ENCODE measurements around the gene USP3. TPM values are rescaled to one million over a fixed set of nuclear protein-coding genes. Genes with fewer than 3 reads are reported as not detected.

USP3 gene
- total RNA-seq, result 13.7 TPM
- long read RNA-seq, transcript USP3-202 (15 exons, 2,333 nt), result major isoform, 6 of 10 reads
- long read RNA-seq, partial matches to known transcripts, result 0 of 10 reads
- long read RNA-seq, other reads (novel, unspliced or antisense), result 3 of 10 reads

GRCh38 chr15:63504247-63504978, at the start of gene USP3:
USP3 (plus strand) TSS chr15:63504593; CDS start chr15:63504740, 147 bp downstream.
- ATAC-seq (peak; percentile 93), DNase-seq (ENCODE audit: missing footprints) (peak; percentile 98)
- intact Hi-C loops (cut with DNase I), result loop anchor here (1.0 kb wide), 1 partner anchor 95 kb away; no protein-coding TSS in a partner anchor

GRCh38 chr15:63456258-63456657, 48.1 kb upstream of the USP3 start:
- intact Hi-C loops (cut with DNase I), result no loop called here
- peak; percentile 39 for ATAC-seq

GRCh38 chr15:63457379-63457778, 47.0 kb upstream of the USP3 start:
- intact Hi-C loops (cut with DNase I), result no loop called here
- DNase-seq (ENCODE audit: missing footprints) (no peak), ATAC-seq (no peak)

More at GRCh38 chr15:63456258-63456657, 48.1 kb upstream of the USP3 start:
- DNase-seq (ENCODE audit: missing footprints), result no peak

GRCh38 chr15:63458026-63458425, 46.4 kb upstream of the USP3 start:
- intact Hi-C loops (cut with DNase I), result no loop called here
- ATAC-seq, result no peak

GRCh38 chr15:63458794-63459395, 45.5 kb upstream of the USP3 start:
- DNase-seq (ENCODE audit: missing footprints) (no peak), ATAC-seq (no peak)
- intact Hi-C loops (cut with DNase I), result no loop called here

More at GRCh38 chr15:63458026-63458425, 46.4 kb upstream of the USP3 start:
- DNase-seq (ENCODE audit: missing footprints), result no peak

- DNase-seq (ENCODE audit: missing footprints) (no peak), ATAC-seq (no peak)
- intact Hi-C loops (cut with DNase I), result no loop called here
Observed at GRCh38 chr15:63460210-63461155, 43.9 kb upstream of the USP3 start.

GRCh38 chr15:63461230-63461985, 43.0 kb upstream of the USP3 start:
- DNase-seq (ENCODE audit: missing footprints), result no peak
- ATAC-seq, result no peak
- intact Hi-C loops (cut with DNase I), result no loop called here

GRCh38 chr15:63462088-63462487, 42.3 kb upstream of the USP3 start:
- no peak for ATAC-seq
- intact Hi-C loops (cut with DNase I), result no loop called here
- no peak for DNase-seq (ENCODE audit: missing footprints)

GRCh38 chr15:63463036-63463435, 41.4 kb upstream of the USP3 start:
- intact Hi-C loops (cut with DNase I), result no loop called here
- DNase-seq (ENCODE audit: missing footprints), result no peak
- ATAC-seq, result no peak

GRCh38 chr15:63463793-63464192, 40.6 kb upstream of the USP3 start:
- ATAC-seq, result no peak
- no peak for DNase-seq (ENCODE audit: missing footprints)
- intact Hi-C loops (cut with DNase I), result no loop called here

- ATAC-seq (no peak), DNase-seq (ENCODE audit: missing footprints) (no peak)
- intact Hi-C loops (cut with DNase I), result loop anchor here (5.0 kb wide), 1 partner anchor 132 kb away; the partner anchor contains the start of gene FBXL22
Observed at GRCh38 chr15:63465104-63465503, 39.3 kb upstream of the USP3 start.

GRCh38 chr15:63466378-63467192, 37.8 kb upstream of the USP3 start:
- DNase-seq (ENCODE audit: missing footprints), result no peak
- intact Hi-C loops (cut with DNase I), result loop anchor here (5.0 kb wide), 1 partner anchor 131 kb away; the partner anchor contains the start of gene FBXL22
- ATAC-seq, result peak; percentile 70

- DNase-seq (ENCODE audit: missing footprints) (no peak), ATAC-seq (no peak)
- intact Hi-C loops (cut with DNase I), result loop anchor here (5.0 kb wide), 1 partner anchor 128 kb away; the partner anchor contains the start of gene FBXL22
Observed at GRCh38 chr15:63469190-63469589, 35.2 kb upstream of the USP3 start.

GRCh38 chr15:63469984-63470383, 34.4 kb upstream of the USP3 start:
- ATAC-seq (no peak), DNase-seq (ENCODE audit: missing footprints) (no peak)
- intact Hi-C loops (cut with DNase I), result loop anchor here (5.0 kb wide), 1 partner anchor 127 kb away; the partner anchor contains the start of gene FBXL22

GRCh38 chr15:63473007-63473748, 31.2 kb upstream of the USP3 start:
- no peak for ATAC-seq
- no peak for DNase-seq (ENCODE audit: missing footprints)

GRCh38 chr15:63473749-63473998, 30.7 kb upstream of the USP3 start:
- intact Hi-C loops (cut with DNase I), result no loop called here
- DNase-seq (ENCODE audit: missing footprints), result no peak
- no peak for ATAC-seq

More at GRCh38 chr15:63473007-63473748, 31.2 kb upstream of the USP3 start:
- intact Hi-C loops (cut with DNase I), result no loop called here
